Measurements from ENCODE around the gene PLCD1.

DNA sequence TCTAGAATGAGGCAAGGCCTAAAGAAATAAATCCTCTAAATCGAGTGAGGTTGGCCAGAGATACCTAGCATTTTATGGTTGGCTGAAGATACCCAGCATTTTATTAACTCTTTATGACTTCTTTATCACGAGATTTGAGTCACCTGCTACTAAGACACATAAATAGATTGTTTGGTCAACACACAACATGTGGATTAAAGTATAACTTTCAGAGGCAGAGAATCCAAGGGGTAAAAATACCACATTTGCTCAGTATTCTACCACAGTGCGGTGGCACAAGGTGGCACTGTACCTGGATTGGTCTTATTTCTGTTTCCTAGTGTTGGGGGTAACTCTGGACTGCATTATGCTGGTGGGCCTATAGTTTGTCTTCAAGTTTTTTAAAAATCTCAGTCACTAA lies 65.8 kb downstream of the PLCD1 start:
- no peak for TF ChIP-seq EP300 (IDR thresholded peaks at IDR 0.05; ENCODE audit: borderline replicate concordance in 1 of 2, low read depth in 2 of 2, low read length in 2 of 2)
- no peak for TF ChIP-seq SRF (IDR thresholded peaks at IDR 0.05; ENCODE audit: low read depth, low read length)
- TF ChIP-seq GABPA (IDR thresholded peaks at IDR 0.05; ENCODE audit: borderline replicate concordance, insufficient read depth, low read length) = no peak
- no peak for TF ChIP-seq POLR2AphosphoS5 (IDR thresholded peaks at IDR 0.05; ENCODE audit: low read depth, low read length)
- TF ChIP-seq, protein P1, sequence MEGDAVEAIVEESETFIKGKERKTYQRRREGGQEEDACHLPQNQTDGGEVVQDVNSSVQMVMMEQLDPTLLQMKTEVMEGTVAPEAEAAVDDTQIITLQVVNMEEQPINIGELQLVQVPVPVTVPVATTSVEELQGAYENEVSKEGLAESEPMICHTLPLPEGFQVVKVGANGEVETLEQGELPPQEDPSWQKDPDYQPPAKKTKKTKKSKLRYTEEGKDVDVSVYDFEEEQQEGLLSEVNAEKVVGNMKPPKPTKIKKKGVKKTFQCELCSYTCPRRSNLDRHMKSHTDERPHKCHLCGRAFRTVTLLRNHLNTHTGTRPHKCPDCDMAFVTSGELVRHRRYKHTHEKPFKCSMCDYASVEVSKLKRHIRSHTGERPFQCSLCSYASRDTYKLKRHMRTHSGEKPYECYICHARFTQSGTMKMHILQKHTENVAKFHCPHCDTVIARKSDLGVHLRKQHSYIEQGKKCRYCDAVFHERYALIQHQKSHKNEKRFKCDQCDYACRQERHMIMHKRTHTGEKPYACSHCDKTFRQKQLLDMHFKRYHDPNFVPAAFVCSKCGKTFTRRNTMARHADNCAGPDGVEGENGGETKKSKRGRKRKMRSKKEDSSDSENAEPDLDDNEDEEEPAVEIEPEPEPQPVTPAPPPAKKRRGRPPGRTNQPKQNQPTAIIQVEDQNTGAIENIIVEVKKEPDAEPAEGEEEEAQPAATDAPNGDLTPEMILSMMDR (IDR thresholded peaks at IDR 0.05; ENCODE audit: control extremely low read depth in 1 of 3, insufficient read depth in 1 of 3, low read depth in 1 of 3, low read length in 3 of 3) = no peak
- TF ChIP-seq HDAC2 (IDR thresholded peaks at IDR 0.05; ENCODE audit: borderline replicate concordance in 1 of 2, low read depth in 2 of 2, low read length in 2 of 2) = no peak
- no peak for TF ChIP-seq SP2 (IDR thresholded peaks at IDR 0.05; ENCODE audit: low read length)
- TF ChIP-seq POLR2A (IDR thresholded peaks at IDR 0.05; ENCODE audit: control extremely low read depth in 1 of 2, low read depth in 2 of 2, low read length in 2 of 2) = no peak
- no peak for TF ChIP-seq BACH1 (IDR thresholded peaks at IDR 0.05; ENCODE audit: low read length)
- TF ChIP-seq, protein P2, sequence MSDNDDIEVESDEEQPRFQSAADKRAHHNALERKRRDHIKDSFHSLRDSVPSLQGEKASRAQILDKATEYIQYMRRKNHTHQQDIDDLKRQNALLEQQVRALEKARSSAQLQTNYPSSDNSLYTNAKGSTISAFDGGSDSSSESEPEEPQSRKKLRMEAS (IDR thresholded peaks at IDR 0.05) = no peak
- TF ChIP-seq, protein P3, sequence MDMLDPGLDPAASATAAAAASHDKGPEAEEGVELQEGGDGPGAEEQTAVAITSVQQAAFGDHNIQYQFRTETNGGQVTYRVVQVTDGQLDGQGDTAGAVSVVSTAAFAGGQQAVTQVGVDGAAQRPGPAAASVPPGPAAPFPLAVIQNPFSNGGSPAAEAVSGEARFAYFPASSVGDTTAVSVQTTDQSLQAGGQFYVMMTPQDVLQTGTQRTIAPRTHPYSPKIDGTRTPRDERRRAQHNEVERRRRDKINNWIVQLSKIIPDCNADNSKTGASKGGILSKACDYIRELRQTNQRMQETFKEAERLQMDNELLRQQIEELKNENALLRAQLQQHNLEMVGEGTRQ (IDR thresholded peaks at IDR 0.05; ENCODE audit: low read length) = no peak
